Measurements from ENCODE around the gene PRKCA. TPM values are rescaled to one million over a fixed set of nuclear protein-coding genes. Genes with fewer than 3 reads are reported as not detected.

The PRKCA gene
- total and polyA plus RNA-seq, 2 of the 13 experiments (the other 11 are each of a cell fraction or from before 2014, with no cell fraction given), result 18.5 to 21.5 TPM

DNA sequence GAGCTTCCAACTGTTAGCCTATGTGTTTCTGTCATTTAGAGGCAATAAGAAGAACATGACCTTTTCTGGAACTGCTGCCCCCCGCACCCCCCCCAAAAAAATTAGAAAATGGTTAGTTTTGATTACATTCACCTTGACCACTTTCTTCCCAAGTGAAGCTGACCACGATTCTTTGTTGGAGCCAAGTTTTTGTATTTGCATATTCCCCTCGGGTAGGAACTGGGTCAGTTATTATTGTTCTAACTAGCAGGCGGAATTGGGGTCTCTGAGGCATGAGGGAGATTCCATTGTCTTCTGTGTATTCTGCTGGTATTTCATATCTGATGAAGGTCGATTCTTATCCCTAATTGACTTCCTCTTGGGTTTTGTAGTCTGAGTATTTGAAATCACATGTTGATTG lies 231.6 kb downstream of the PRKCA start (continued):
- no peak for TF ChIP-seq ZNF670 (CRISPR knock-in tag; IDR thresholded peaks at IDR 0.05; ENCODE audit: borderline replicate concordance)
- no peak for TF ChIP-seq SOX5 (CRISPR knock-in tag; IDR thresholded peaks at IDR 0.05; ENCODE audit: borderline replicate concordance)
- no peak for TF ChIP-seq SNRNP70 (IDR thresholded peaks at IDR 0.05; ENCODE audit: low read depth, low read length)

GRCh38 chr17:66535611-66536010 lies 233.2 kb downstream of the PRKCA start:
- no TSS peak for BruUV-seq (replicated peaks)

GRCh38 chr17:66537502-66537901 lies 235.1 kb downstream of the PRKCA start:
- intact Hi-C loops (cut with micrococcal nuclease; ENCODE audit: unreplicated experiment) (no loop called here), in situ Hi-C loops (cut with HindIII; ENCODE audit: extremely low pct_ligation_motif_present, low pct_unique_long_range_greater_than_20kb) (no loop called here)
- ATAC-seq, result no peak
- Histone ChIP-seq H3K79me2 (ENCODE audit: insufficient read depth, low read length) (no peaks in the 10 kb centered on the region), H3K36me3 (replicated peaks in 1 of 2; ENCODE audit: control insufficient read depth in 1 of 2, insufficient read depth in 2 of 2, low read length in 2 of 2) (no peaks in the 10 kb centered on the region), H3K4me1 (ENCODE audit: insufficient read depth, low read length) (peaks cover 29% of the 10 kb centered on the region), H3K27me3 (ENCODE audit: control insufficient read depth in 1 of 2, insufficient read depth in 2 of 2, low read length in 2 of 2) (no peaks in the 10 kb centered on the region), H2AFZ (ENCODE audit: low read length) (no peak overlapping the region), H4K20me1 (ENCODE audit: insufficient read depth, low read length) (no peaks in the 10 kb centered on the region), H3K4me2 (ENCODE audit: low read depth, low read length) (no peak overlapping the region), H3K9ac (ENCODE audit: insufficient read depth, low read depth, low read length) (no peak overlapping the region), H3K9me3 (ENCODE audit: low read length) (no peaks in the 10 kb centered on the region), H3K4me3 (replicated peaks in 1 of 3; ENCODE audit: insufficient read depth in 1 of 3, low read depth in 2 of 3, low read length in 3 of 3) (no peak overlapping the region), H3K27ac (ENCODE audit: extremely low read length, insufficient read depth, low read length) (no peak overlapping the region)
- BruUV-seq (replicated peaks), result no TSS peak
- POLR2A ChIA-PET, result no interaction called here
- CTCF ChIA-PET (ENCODE audit: low intra/inter-chr PET ratio, low total read pairs), result no interaction called here
- no peak for DNase-seq (ENCODE audit: low spot score)
- 93% methylated on average over 5 of the region's 5 CpGs for WGBS (ENCODE audit: low lambda C conversion rate)
- no peak for FAIRE-seq
- TF ChIP-seq CBX2 (IDR thresholded peaks at IDR 0.05; ENCODE audit: low read depth, low read length), result no peak
- no peak for TF ChIP-seq CBX2 (CRISPR knock-in tag; IDR thresholded peaks at IDR 0.05; ENCODE audit: low read depth)
- no peak for TF ChIP-seq STAT5B (CRISPR knock-in tag; IDR thresholded peaks at IDR 0.05)
- TF ChIP-seq, protein P1, sequence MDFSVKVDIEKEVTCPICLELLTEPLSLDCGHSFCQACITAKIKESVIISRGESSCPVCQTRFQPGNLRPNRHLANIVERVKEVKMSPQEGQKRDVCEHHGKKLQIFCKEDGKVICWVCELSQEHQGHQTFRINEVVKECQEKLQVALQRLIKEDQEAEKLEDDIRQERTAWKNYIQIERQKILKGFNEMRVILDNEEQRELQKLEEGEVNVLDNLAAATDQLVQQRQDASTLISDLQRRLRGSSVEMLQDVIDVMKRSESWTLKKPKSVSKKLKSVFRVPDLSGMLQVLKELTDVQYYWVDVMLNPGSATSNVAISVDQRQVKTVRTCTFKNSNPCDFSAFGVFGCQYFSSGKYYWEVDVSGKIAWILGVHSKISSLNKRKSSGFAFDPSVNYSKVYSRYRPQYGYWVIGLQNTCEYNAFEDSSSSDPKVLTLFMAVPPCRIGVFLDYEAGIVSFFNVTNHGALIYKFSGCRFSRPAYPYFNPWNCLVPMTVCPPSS (IDR thresholded peaks at IDR 0.05), result no peak
- no peak for TF ChIP-seq YEATS4 (CRISPR knock-in tag; IDR thresholded peaks at IDR 0.05; ENCODE audit: borderline replicate concordance)
- no peak for TF ChIP-seq ZFP36L1 (CRISPR knock-in tag; IDR thresholded peaks at IDR 0.05)
- TF ChIP-seq ELF4 (CRISPR knock-in tag; IDR thresholded peaks at IDR 0.05; ENCODE audit: borderline replicate concordance), result no peak

More at GRCh38 chr17:66535611-66536010, 233.2 kb downstream of the PRKCA start:
- H4K20me1 ChIP-seq (ENCODE audit: insufficient read depth, low read length), result no peaks in the 10 kb centered on the region
- WGBS (ENCODE audit: low lambda C conversion rate), result 92% methylated on average over 1 of the region's 1 CpG
- POLR2A ChIA-PET, result no interaction called here
- H3K4me1 ChIP-seq (ENCODE audit: insufficient read depth, low read length), result peaks cover 17% of the 10 kb centered on the region
- H3K4me2 ChIP-seq (ENCODE audit: low read depth, low read length), result no peak overlapping the region
- no peaks in the 10 kb centered on the region for H3K79me2 ChIP-seq (ENCODE audit: insufficient read depth, low read length)
- no peak for FAIRE-seq
- H3K27me3 ChIP-seq (ENCODE audit: control insufficient read depth in 1 of 2, insufficient read depth in 2 of 2, low read length in 2 of 2), result no peaks in the 10 kb centered on the region
- CTCF ChIA-PET (ENCODE audit: low intra/inter-chr PET ratio, low total read pairs), result no interaction called here
- no peaks in the 10 kb centered on the region for H3K36me3 ChIP-seq (replicated peaks in 1 of 2; ENCODE audit: control insufficient read depth in 1 of 2, insufficient read depth in 2 of 2, low read length in 2 of 2)
- no peak for DNase-seq (ENCODE audit: low spot score)
- ATAC-seq, result no peak
- no peak overlapping the region for H3K9ac ChIP-seq (ENCODE audit: insufficient read depth, low read depth, low read length)
- no peaks in the 10 kb centered on the region for H3K9me3 ChIP-seq (ENCODE audit: low read length)
- intact Hi-C loops (cut with micrococcal nuclease; ENCODE audit: unreplicated experiment), result no loop called here
- TF ChIP-seq ZNF225 (CRISPR knock-in tag; IDR thresholded peaks at IDR 0.05) (no peak), THAP11 (CRISPR knock-in tag; IDR thresholded peaks at IDR 0.05) (no peak), NFYC (CRISPR knock-in tag; IDR thresholded peaks at IDR 0.05) (no peak), BHLHE40 (IDR thresholded peaks at IDR 0.05; ENCODE audit: low read length) (no peak), NAIF1 (CRISPR knock-in tag; IDR thresholded peaks at IDR 0.05; ENCODE audit: borderline replicate concordance) (no peak), TGIF2 (CRISPR knock-in tag; IDR thresholded peaks at IDR 0.05) (no peak)
- no peak overlapping the region for H3K27ac ChIP-seq (ENCODE audit: extremely low read length, insufficient read depth, low read length)
- H3K4me3 ChIP-seq (replicated peaks in 1 of 3; ENCODE audit: insufficient read depth in 1 of 3, low read depth in 2 of 3, low read length in 3 of 3), result no peak overlapping the region
- in situ Hi-C loops (cut with HindIII; ENCODE audit: extremely low pct_ligation_motif_present, low pct_unique_long_range_greater_than_20kb), result no loop called here
- H2AFZ ChIP-seq (ENCODE audit: low read length), result no peak overlapping the region

Measured in HepG2 (cell line).